Stomach (tissue), 4 donors: ENCODE results near the gene CASP2.

ENCODE experiments used
- CTCF ChIP-seq, 7 experiments: fragments of 450-650 bp in 4 of 7; fragments of 200-600 bp in 3 of 7; sonication (generic) in 3 of 7; IDR thresholded peaks; one replicate each; pipeline ENCODE4 v1.5.1; 2016 to 2019; ENCODE audit warnings: antibody characterized with exemption in 7 of 7, control low read depth in 2 of 7, mild to moderate bottlenecking in 1 of 7
- EP300 ChIP-seq: sonication (generic); formaldehyde crosslinking; IDR thresholded peaks from one replicate; pipeline ENCODE4 v1.6.1; 2017; ENCODE audit warnings: antibody characterized with exemption
- POLR2A ChIP-seq, 4 donors: fragments of 450-650 bp; IDR thresholded peaks; one replicate each; pipeline ENCODE4 v1.6.1; 2016; ENCODE audit warnings: antibody characterized with exemption in 4 of 4, control low read depth in 2 of 4, mild to moderate bottlenecking in 1 of 4, moderate library complexity in 1 of 4
- POLR2AphosphoS5 ChIP-seq, 3 donors: sonication (generic); formaldehyde crosslinking; IDR thresholded peaks; one replicate each; pipeline ENCODE4 v1.6.1; 2016; ENCODE audit warnings: antibody characterized with exemption in 3 of 3

GRCh38 chr7:143354965-143355364 lies 66.8 kb downstream of the CASP2 start:
- TF ChIP-seq CTCF (IDR thresholded peaks at IDR 0.05) = no peak
- TF ChIP-seq EP300 = no peak
- TF ChIP-seq POLR2AphosphoS5 (IDR thresholded peaks at IDR 0.05) = no peak
- TF ChIP-seq POLR2A (IDR thresholded peaks at IDR 0.05) = no peak
